Left lung (tissue), 10 donors: Measurements from ENCODE around the gene TOMM6. TPM values are rescaled to one million over a fixed set of nuclear protein-coding genes. Genes with fewer than 3 reads are reported as not detected.
A peak's percentile ranks its signal among the peaks of the same experiment; 100 is the strongest.

Experiments used
- ATAC-seq: fragments of 200-7000 bp; cut with Tn5 transposase; one replicate; pipeline ENCODE4 v1.9.1; 2020; ENCODE audit warnings: moderate library complexity
- DNase-seq, 4 donors: peaks; one replicate each; pipeline ENCODE4 v3.0.0-alpha.2; 2013 to 2020
- H3K27ac ChIP-seq, 2 donors: fragments of 200-600 bp; sonication (generic) in 1 of 2; one replicate each; pipeline versions ENCODE4 v1.5.0 to v1.8.0; 2020 to 2021
- H3K27me3 ChIP-seq, 2 donors: fragments of 200-600 bp; sonication (generic) in 1 of 2; one replicate each; pipeline versions ENCODE4 v1.5.0 to v1.8.0; 2020 to 2021
- H3K36me3 ChIP-seq, 2 donors: fragments of 200-600 bp; sonication (generic) in 1 of 2; one replicate each; pipeline versions ENCODE4 v1.5.0 to v1.8.0; 2020 to 2021
- H3K4me1 ChIP-seq, 2 donors: fragments of 200-600 bp; one replicate each; pipeline ENCODE4 v1.8.0; 2021
- H3K4me3 ChIP-seq, 2 donors: fragments of 200-600 bp; sonication (generic) in 1 of 2; one replicate each; pipeline versions ENCODE4 v1.5.0 to v1.8.0; 2020 to 2021; ENCODE audit warnings: mild to moderate bottlenecking in 1 of 2
- H3K9me3 ChIP-seq, 2 donors: fragments of 200-600 bp; sonication (generic) in 1 of 2; one replicate each; pipeline versions ENCODE4 v1.5.0 to v1.8.0; 2020 to 2021
- CTCF ChIP-seq, 2 donors: fragments of 200-600 bp; sonication (generic) in 1 of 2; IDR thresholded peaks; one replicate each; pipeline versions ENCODE4 v1.5.0 to v1.8.0; 2021; ENCODE audit warnings: antibody characterized with exemption in 2 of 2
- intact Hi-C, 2 donors: fragments of 100-400 bp; cut with DNase I; formaldehyde crosslinking; loops; one replicate each; pipeline versions ENCODE4 v1.11.2 to v1.14.2; 2022
- polyA plus RNA-seq, 6 donors: library from polyadenylated mRNA; unstranded; fragments of 120-200 nt; gene quantifications; one replicate each; pipeline ENCODE4 v1.2.1, GENCODE V29; 2013; ENCODE audit not compliant: insufficient read length in 6 of 6
- total RNA-seq, 2 donors: library from RNA; stranded (reverse); fragmentation: NEBNext Ultra II Directional; extraction: Animal tissue kit (Norgen Biotek cat#: 25700); gene quantifications; one replicate each; pipeline ENCODE4 v1.2.1, GENCODE V29; 2021
- donor health status: DM: no; HTN: yes; CAD: no.
- donor health status: DM: no; HTN: no; CAD: no.

TOMM6 gene
- total and polyA plus RNA-seq, 8 donors: 169 to 203 (median 188) TPM

- H3K27ac ChIP-seq: no peak overlapping the region
- H3K36me3 ChIP-seq: no peaks in the 10 kb centered on the region
- H3K4me3 ChIP-seq: no peak overlapping the region
- H3K9me3 ChIP-seq: no peaks in the 10 kb centered on the region
- intact Hi-C loops: no loop called here
- DNase-seq: no peak
- ATAC-seq: no peak
- no peaks in the 10 kb centered on the region for H3K27me3 ChIP-seq
- no peaks in the 10 kb centered on the region for H3K4me1 ChIP-seq
- no peak for TF ChIP-seq CTCF (IDR thresholded peaks at IDR 0.05)
These were observed 45.6 kb upstream of the TOMM6 start for GRCh38 chr6:41741625-41742490.

- Histone ChIP-seq H3K27me3 (no peaks in the 10 kb centered on the region), H3K36me3 (no peaks in the 10 kb centered on the region), H3K4me1 (peaks cover 3 to 7% of the 10 kb centered on the region in 2 donors), H3K27ac (no peak overlapping the region), H3K9me3 (no peaks in the 10 kb centered on the region), H3K4me3 (no peak overlapping the region)
- intact Hi-C loops: no loop called here
- no peak for DNase-seq
- TF ChIP-seq CTCF (IDR thresholded peaks at IDR 0.05): no peak
- ATAC-seq: no peak
These were observed 43.9 kb upstream of the TOMM6 start for GRCh38 chr6:41743406-41744235.

GRCh38 chr6:41744236-41744787, 43.2 kb upstream of the TOMM6 start:
- no peak for TF ChIP-seq CTCF (IDR thresholded peaks at IDR 0.05)
- Histone ChIP-seq H3K9me3 (no peaks in the 10 kb centered on the region), H3K4me1 (peaks cover 5 to 11% of the 10 kb centered on the region in 2 donors), H3K36me3 (no peaks in the 10 kb centered on the region), H3K27ac (no peak overlapping the region), H3K4me3 (no peak overlapping the region), H3K27me3 (no peaks in the 10 kb centered on the region)
- ATAC-seq: no peak
- DNase-seq: no peak
- intact Hi-C loops: no loop called here

- H3K4me3 ChIP-seq: no peak overlapping the region
- no peak for TF ChIP-seq CTCF (IDR thresholded peaks at IDR 0.05)
- H3K27ac ChIP-seq: peak overlapping the region in 1 of 2 donors; percentile 13
These were observed 41.4 kb upstream of the TOMM6 start for GRCh38 chr6:41746107-41746506.

More at GRCh38 chr6:41746107-41746506, 41.4 kb upstream of the TOMM6 start:
- Histone ChIP-seq H3K4me1 (peaks cover 5 to 11% of the 10 kb centered on the region in 2 donors), H3K36me3 (no peaks in the 10 kb centered on the region), H3K9me3 (no peaks in the 10 kb centered on the region), H3K27me3 (no peaks in the 10 kb centered on the region)
- DNase-seq (no peak), ATAC-seq (no peak)
- intact Hi-C loops: no loop called here
